Rectal smooth muscle tissue (tissue), 1 donor: ENCODE results near the gene TMEM30B.

Experiments used
- H3K27ac ChIP-seq: one replicate; pipeline ENCODE4 v1.7.0; 2013; ENCODE audit warnings: low read depth, low read length, inconsistent platforms
- H3K27me3 ChIP-seq: one replicate; pipeline ENCODE4 v1.7.0; 2013; ENCODE audit warnings: low read length; ENCODE audit not compliant: control insufficient read depth, insufficient read depth
- H3K36me3 ChIP-seq: one replicate; pipeline ENCODE4 v1.7.0; 2013; ENCODE audit warnings: low read length; ENCODE audit not compliant: control insufficient read depth, insufficient read depth
- H3K4me1 ChIP-seq: one replicate; pipeline ENCODE4 v1.7.0; 2013; ENCODE audit warnings: low read length; ENCODE audit not compliant: control insufficient read depth, insufficient read depth
- H3K4me3 ChIP-seq: one replicate; pipeline ENCODE4 v1.7.0; 2013; ENCODE audit warnings: low read length
- H3K9ac ChIP-seq: one replicate; pipeline ENCODE4 v1.7.0; 2013; ENCODE audit warnings: low read length

Gene TMEM30B

GRCh38 chr14:61238611-61239245 is 42.4 kb downstream of the TMEM30B start:
- no peak overlapping the region for H3K27ac ChIP-seq
- H3K4me3 ChIP-seq = no peak overlapping the region
- H3K27me3 ChIP-seq = no peaks in the 10 kb centered on the region

GRCh38 chr14:61234215-61234916 is 46.8 kb downstream of the TMEM30B start:
- no peaks in the 10 kb centered on the region for H3K4me1 ChIP-seq
- H3K4me3 ChIP-seq = no peak overlapping the region
- H3K27ac ChIP-seq = no peak overlapping the region
- H3K27me3 ChIP-seq = no peaks in the 10 kb centered on the region
- no peak overlapping the region for H3K9ac ChIP-seq
- no peaks in the 10 kb centered on the region for H3K36me3 ChIP-seq

More at GRCh38 chr14:61238611-61239245, 42.4 kb downstream of the TMEM30B start:
- H3K36me3 ChIP-seq = no peaks in the 10 kb centered on the region
- no peaks in the 10 kb centered on the region for H3K4me1 ChIP-seq
- H3K9ac ChIP-seq = no peak overlapping the region

GRCh38 chr14:61233436-61233956 is 47.6 kb downstream of the TMEM30B start:
- Histone ChIP-seq H3K4me3 (no peak overlapping the region), H3K27me3 (no peaks in the 10 kb centered on the region), H3K9ac (no peak overlapping the region), H3K27ac (no peak overlapping the region), H3K36me3 (no peaks in the 10 kb centered on the region), H3K4me1 (no peaks in the 10 kb centered on the region)

- H3K27ac ChIP-seq = no peak overlapping the region
- no peaks in the 10 kb centered on the region for H3K4me1 ChIP-seq
- H3K9ac ChIP-seq = no peak overlapping the region
- H3K27me3 ChIP-seq = no peaks in the 10 kb centered on the region
- no peak overlapping the region for H3K4me3 ChIP-seq
- no peaks in the 10 kb centered on the region for H3K36me3 ChIP-seq
These were observed 49.3 kb downstream of the TMEM30B start for GRCh38 chr14:61231810-61232209.

- H3K27ac ChIP-seq = no peak overlapping the region
- H3K9ac ChIP-seq = no peak overlapping the region
- H3K4me1 ChIP-seq = no peaks in the 10 kb centered on the region
- no peak overlapping the region for H3K4me3 ChIP-seq
- H3K36me3 ChIP-seq = no peaks in the 10 kb centered on the region
- no peaks in the 10 kb centered on the region for H3K27me3 ChIP-seq
These were observed 51.2 kb downstream of the TMEM30B start for GRCh38 chr14:61229981-61230380.

- H3K27ac ChIP-seq = no peak overlapping the region
- no peaks in the 10 kb centered on the region for H3K36me3 ChIP-seq
- no peak overlapping the region for H3K9ac ChIP-seq
- no peaks in the 10 kb centered on the region for H3K4me1 ChIP-seq
- H3K4me3 ChIP-seq = no peak overlapping the region
- no peaks in the 10 kb centered on the region for H3K27me3 ChIP-seq
These were observed 51.7 kb downstream of the TMEM30B start for GRCh38 chr14:61229475-61229888.

- Histone ChIP-seq H3K9ac (no peak overlapping the region), H3K27me3 (no peaks in the 10 kb centered on the region), H3K4me1 (no peaks in the 10 kb centered on the region), H3K36me3 (no peaks in the 10 kb centered on the region), H3K27ac (no peak overlapping the region), H3K4me3 (no peak overlapping the region)
These were observed 53.1 kb downstream of the TMEM30B start for GRCh38 chr14:61227884-61228591.
